GM13976 (cell line): ENCODE data around the gene PLXNA1.

Source experiments
- DNase-seq: peaks from one replicate; pipeline ENCODE4 v3.0.0; 2012; ENCODE audit warnings: low spot score
- CTCF ChIP-seq: IDR thresholded peaks from 2 replicates; pipeline ENCODE4 v1.5.1; 2012; ENCODE audit warnings: borderline replicate concordance, mild to moderate bottlenecking; ENCODE audit not compliant: insufficient read depth; ENCODE audit errors: extremely low read depth, missing control alignments, control extremely low read depth
- in situ Hi-C: fragments of 300-500 bp; cut with MboI; formaldehyde crosslinking; loops from one replicate; pipeline ENCODE4 v1.12.0; 2022; ENCODE audit warnings: low sequenced_read_pairs, mixed read lengths, inconsistent platforms; ENCODE audit not compliant: unreplicated experiment

Gene PLXNA1

DNA sequence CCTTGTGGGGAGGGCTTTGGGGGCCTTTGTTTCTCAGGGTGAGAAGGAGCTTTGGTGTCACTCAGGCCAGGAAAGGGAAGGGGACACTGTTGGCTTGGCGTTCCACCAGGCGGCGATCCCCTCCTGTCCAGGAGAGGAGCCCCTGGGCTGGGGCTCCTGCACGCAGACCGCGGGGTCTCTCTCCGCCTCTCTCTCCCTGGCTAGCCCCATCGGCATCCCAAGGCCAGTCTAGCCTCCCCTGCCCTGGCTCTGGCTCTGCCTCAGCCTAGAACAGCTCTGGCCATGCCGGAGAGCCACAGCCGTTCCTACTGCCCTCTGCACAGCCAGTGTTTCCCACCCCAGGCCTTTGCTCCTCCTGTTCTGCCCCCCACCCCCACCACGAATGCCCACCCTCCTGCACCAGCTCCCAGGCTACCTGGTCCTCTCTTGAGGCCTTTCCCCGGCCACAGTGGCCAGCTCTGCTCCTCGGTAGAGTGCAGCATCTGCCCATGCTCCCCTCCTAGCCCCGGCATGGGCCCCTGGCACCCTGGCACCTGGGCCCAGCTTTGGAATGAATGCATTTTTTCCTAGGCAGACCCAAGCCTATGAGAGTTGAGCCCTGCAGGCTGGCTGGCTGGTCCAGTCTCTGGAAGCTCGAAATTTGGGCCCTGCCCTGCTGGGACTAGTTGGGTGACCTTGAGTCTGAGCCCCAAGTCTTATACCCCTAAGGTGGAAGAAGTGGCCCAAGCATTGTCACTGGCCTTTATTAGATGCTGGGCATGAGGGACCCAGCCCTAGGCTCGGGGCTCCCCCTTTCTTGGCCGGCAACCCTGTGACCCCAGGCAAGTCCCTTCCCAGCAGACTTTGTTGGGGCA lies 2.4 kb downstream of the PLXNA1 start:
- no peak for TF ChIP-seq CTCF
- in situ Hi-C loops, result no loop called here
- DNase-seq, result no peak

- in situ Hi-C loops, result no loop called here
- no peak for TF ChIP-seq CTCF
- no peak for DNase-seq
Measured at GRCh38 chr3:126986001-126986400, 3.1 kb downstream of the PLXNA1 start.

- no peak for DNase-seq
- no peak for TF ChIP-seq CTCF
- in situ Hi-C loops, result no loop called here
Measured at GRCh38 chr3:126987129-126987528, 4.2 kb downstream of the PLXNA1 start.

DNA sequence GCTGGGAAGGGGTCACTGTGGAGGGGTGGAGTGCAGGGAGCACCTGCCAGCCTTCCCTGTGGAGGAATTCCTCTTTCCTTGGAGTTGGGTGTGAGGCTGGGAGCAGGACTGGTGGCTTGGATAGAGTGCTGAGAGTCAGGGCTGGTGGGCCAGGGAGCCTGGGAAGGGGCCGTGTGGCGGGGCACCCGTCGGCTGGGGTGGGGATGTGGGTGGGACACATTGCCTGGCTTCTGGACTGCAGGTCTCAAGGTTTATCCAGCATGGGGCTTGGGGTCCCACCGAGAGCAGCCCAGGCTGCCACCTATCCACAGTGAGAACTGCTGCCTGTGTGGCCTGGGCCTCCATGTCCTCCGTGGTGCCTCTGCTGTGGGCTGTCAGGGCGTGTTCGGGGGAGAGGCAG lies 4.7 kb downstream of the PLXNA1 start:
- in situ Hi-C loops, result no loop called here
- no peak for TF ChIP-seq CTCF
- DNase-seq, result no peak

GRCh38 chr3:126988451-126989021 lies 5.6 kb downstream of the PLXNA1 start:
- TF ChIP-seq CTCF, result no peak
- no peak for DNase-seq
- in situ Hi-C loops, result no loop called here

DNA sequence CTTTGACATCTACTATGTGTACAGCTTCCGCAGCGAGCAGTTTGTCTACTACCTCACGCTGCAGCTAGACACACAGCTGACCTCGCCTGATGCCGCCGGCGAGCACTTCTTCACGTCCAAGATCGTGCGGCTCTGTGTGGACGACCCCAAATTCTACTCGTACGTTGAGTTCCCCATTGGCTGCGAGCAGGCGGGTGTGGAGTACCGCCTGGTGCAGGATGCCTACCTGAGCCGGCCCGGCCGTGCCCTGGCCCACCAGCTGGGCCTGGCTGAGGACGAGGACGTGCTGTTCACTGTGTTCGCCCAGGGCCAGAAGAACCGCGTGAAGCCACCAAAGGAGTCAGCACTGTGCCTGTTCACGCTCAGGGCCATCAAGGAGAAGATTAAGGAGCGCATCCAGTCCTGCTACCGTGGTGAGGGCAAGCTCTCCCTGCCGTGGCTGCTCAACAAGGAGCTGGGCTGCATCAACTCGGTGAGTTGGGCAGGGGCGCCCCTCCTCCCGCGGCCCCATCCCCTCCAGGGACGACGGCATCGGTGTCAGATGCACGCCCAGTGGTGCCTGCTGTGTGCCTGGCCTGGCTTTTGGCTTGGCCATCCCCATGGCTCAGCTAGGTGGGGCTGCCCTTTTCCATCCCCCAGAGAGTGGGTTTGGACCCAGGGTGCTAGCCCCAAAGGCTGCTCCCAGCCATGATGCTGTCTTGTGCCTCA lies 6.6 kb downstream of the PLXNA1 start:
- no peak for TF ChIP-seq CTCF
- no peak for DNase-seq
- in situ Hi-C loops, result no loop called here
